CD4-positive, alpha-beta T cell treated with Interleukin-17A for 4 hours (primary cell): Measurements from ENCODE around the gene MYBBP1A.
A peak's percentile ranks its signal among the peaks of the same experiment; 100 is the strongest.

Experiments used
- DNase-seq: peaks from one replicate; pipeline ENCODE4 v3.0.0-alpha.2; 2020; ENCODE audit warnings: mixed read lengths

Gene MYBBP1A

GRCh38 chr17:4499431-4500190 lies 55.6 kb downstream of the MYBBP1A start:
- peak; percentile 41 for DNase-seq

GRCh38 chr17:4498461-4499397 lies 56.5 kb downstream of the MYBBP1A start, which contains the start of gene SPNS2:
Gene SPNS2, plus strand, starts transcription at chr17:4498881. Its CDS starts 167 bp downstream, at chr17:4499048.
- DNase-seq, result peak; percentile 75

- DNase-seq, result no peak
These were observed 57.9 kb downstream of the MYBBP1A start for GRCh38 chr17:4497101-4497824.

GRCh38 chr17:4492721-4493561 lies 62.2 kb downstream of the MYBBP1A start:
- peak; percentile 46 for DNase-seq

GRCh38 chr17:4490637-4491061 lies 64.5 kb downstream of the MYBBP1A start:
- no peak for DNase-seq

- DNase-seq, result no peak
These were observed 65.0 kb downstream of the MYBBP1A start for GRCh38 chr17:4490109-4490591.

GRCh38 chr17:4488989-4489595 lies 66.1 kb downstream of the MYBBP1A start:
- DNase-seq, result no peak
